LNCaP clone FGC (cell line): Measurements from ENCODE around the gene EML1.

ENCODE experiments used
- DNase-seq: peaks from one replicate; pipeline ENCODE4 v3.0.0-alpha.2; 2011; ENCODE audit warnings: low read depth
- H3K4me3 ChIP-seq: 2 replicates; pipeline ENCODE4 v1.5.1; 2011; ENCODE audit warnings: mild to moderate bottlenecking, low read depth, low read length, control low read depth
- TF ChIP-seq, protein P1 (sequence below): IDR thresholded peaks from 2 replicates; pipeline ENCODE4 v1.5.1; 2012; ENCODE audit warnings: mild to moderate bottlenecking; ENCODE audit not compliant: control insufficient read depth, insufficient read depth; ENCODE audit errors: extremely low read depth

Gene EML1

DNA sequence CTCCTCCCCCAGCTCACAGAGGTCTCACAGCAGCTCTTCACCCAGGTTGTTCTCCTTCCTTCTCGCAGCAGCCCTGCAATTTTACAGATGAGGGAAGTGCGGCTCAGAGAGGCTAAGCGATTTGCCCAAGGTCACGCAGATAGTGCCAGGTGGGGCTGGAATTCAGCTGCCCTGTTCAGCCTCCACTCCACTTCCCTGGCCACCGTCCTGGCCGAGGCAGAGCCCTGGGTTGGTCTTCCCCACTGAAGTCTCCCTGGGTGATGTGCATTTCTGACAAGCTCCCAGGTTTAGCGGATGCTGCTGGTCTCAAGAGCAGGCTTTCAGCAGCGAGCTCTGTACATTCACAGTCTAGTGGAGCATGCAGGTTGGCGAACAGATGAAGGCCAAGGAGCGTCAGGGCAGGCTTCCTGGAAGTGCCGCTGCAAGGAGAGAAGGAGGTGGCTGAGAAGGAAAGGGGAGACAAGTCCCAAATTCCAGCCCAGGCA is 28.9 kb upstream of the EML1 start:
- H3K4me3 ChIP-seq = no peak overlapping the region
- no peak for DNase-seq
- TF ChIP-seq, protein P1, sequence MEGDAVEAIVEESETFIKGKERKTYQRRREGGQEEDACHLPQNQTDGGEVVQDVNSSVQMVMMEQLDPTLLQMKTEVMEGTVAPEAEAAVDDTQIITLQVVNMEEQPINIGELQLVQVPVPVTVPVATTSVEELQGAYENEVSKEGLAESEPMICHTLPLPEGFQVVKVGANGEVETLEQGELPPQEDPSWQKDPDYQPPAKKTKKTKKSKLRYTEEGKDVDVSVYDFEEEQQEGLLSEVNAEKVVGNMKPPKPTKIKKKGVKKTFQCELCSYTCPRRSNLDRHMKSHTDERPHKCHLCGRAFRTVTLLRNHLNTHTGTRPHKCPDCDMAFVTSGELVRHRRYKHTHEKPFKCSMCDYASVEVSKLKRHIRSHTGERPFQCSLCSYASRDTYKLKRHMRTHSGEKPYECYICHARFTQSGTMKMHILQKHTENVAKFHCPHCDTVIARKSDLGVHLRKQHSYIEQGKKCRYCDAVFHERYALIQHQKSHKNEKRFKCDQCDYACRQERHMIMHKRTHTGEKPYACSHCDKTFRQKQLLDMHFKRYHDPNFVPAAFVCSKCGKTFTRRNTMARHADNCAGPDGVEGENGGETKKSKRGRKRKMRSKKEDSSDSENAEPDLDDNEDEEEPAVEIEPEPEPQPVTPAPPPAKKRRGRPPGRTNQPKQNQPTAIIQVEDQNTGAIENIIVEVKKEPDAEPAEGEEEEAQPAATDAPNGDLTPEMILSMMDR = no peak

DNA sequence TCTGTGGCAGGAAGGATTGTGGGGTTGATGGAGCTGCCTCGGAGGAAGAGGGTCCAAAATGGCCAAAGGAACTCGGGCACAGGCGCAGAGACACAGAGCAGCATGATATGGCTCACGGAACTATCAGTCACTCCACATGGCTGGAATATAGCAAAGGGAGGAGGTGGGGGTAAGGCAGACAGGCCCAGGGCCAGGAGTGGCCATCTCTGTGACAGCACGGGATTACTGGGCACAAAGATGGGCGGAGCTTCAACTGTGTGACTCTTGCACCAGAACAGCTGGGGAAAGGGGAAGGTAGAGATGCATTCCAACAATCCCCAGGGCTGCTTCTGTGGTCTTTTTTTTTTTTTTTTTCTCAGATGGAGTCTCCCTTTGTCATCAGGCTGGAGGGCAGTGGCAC is 24.8 kb upstream of the EML1 start:
- no peak for DNase-seq
- TF ChIP-seq, protein P1 = no peak
- H3K4me3 ChIP-seq = no peak overlapping the region

DNA sequence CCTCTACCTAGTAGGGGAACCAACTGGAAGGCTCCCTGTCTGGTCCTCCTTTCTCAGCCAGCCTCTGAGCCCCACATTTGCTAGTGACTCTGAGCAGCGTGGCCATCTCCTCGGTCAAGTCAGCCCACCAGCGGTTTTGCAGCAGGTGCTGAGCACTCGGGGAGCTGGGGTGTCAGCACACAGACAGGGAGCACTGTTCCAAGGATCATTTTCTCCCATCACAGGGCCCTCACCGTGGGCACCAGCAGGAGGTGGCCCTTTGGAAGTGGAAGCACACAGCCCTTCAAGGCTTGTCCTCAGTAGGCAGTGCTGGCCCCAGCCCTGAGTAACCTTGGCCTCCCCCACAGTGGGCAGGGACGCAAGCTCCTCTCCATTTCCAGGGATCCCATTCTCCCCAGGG is 24.1 kb upstream of the EML1 start:
- DNase-seq = no peak
- TF ChIP-seq, protein P1 = no peak
- H3K4me3 ChIP-seq = no peak overlapping the region

DNA sequence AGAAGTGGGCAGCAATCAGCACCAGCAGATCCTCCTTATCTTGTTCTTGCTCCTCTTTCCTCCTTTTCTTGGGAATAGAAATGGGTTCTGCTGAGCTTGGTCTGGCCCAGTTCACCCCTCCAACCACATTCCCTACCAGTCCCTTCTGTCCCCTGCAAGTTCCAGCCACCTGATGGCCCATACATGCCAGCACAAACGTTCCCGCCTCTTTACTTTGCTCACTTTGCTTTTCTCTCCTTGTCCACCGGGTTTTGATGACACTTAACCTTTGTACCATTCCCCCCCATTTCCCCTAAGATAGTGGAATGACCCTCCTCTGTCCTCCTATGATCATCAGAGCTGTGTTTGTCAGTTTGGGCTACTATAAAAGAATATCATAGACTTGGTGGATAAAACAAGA is 23.4 kb upstream of the EML1 start:
- TF ChIP-seq, protein P1 = no peak
- no peak overlapping the region for H3K4me3 ChIP-seq
- no peak for DNase-seq

DNA sequence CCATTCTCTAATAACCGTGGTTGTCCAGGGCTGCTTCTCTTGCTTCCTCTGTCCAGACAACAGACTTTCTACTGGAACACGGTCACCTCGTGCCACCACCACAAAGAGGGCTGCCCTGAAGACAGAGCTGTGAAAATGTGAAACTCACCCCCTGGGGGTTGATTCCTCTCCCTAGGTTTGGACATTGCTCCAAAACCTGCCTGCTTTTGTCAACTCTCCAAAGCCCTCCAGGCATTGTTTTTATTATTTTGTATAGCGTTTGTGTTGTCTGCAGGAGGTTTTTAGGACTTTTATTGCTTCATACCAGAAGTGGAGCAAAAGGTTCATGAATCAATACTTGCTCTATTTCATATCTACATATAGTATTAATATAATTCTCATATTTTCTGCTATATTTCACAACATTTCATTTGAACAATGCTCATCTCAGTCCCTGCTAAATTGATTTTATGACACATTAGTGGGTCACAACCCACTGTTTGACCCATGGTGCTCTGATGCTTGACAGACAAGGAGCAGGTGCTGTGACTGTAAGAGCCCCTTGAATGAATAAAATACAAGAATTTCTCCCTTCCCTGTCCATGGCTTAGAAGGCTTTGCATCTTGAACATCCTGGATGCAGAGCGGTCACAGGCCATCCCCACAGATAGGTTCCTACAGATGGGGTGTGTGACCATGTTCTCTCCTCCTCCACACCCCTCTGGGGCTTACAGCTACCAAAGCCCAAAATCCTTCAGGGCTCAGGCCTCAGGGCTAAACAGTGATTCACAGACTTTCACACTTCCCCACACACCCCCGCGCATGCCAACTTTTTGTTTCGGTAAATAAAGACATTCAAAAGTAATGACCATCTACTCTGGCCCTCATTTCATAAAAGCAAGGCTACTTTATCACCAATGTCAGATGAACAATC is 20.6 kb upstream of the EML1 start:
- H3K4me3 ChIP-seq = no peak overlapping the region
- TF ChIP-seq, protein P1 = no peak

DNA sequence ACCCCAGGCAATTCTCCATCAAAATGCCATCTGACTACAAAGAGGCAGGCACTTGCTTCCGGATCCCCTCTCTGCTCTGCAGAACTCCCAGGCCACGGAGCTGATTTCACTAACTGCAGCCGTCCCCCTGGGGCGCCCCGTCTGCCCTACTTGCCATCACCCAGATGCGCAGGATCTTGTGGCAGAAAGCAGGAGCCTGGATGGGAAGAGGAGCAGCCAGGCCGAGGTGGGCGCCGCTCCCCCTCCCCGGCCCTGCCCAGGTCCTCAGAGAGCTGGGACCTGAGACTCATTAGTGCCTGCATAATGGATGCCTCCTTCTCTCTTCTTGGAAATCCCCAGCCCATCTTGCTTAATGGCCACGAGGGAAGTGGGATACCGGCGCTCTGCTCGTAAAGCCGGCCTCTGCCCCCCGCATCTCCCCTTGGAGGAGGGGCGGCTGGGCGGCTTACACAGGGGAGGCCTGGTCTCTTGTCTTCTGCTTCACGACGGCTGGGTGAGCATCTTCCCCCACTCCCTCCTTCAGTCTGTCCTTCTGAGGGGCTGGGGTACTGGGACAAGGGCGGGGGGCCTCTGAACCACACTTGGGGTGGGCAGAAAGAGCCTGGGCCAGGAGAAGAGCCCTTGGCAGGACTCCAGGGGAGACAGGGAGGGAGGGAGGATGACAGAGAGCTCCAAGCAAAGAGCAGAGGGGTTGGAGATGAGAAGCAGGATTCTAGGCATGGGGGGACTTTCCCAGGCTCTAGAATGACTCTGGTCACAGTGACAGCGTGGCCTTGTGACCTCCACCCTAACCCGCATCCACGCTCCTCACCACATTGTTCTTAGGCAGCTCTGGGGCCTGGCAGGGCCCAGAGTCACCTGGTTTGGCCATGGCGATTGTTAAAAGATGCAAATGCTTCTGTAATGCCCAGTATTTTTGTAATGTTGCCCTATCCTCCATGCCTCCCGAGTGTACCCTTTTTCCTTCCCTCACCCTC is 19.4 kb upstream of the EML1 start:
- no peak for DNase-seq
- H3K4me3 ChIP-seq = no peak overlapping the region
- TF ChIP-seq, protein P1 = no peak

More for the DNA sequence above, 20.6 kb upstream of the EML1 start:
- no peak for DNase-seq
